C4-2B (cell line): ENCODE measurements around the gene MSL3B.

ENCODE experiments used
- H3K27ac ChIP-seq: fragments of 450-650 bp; 2 replicates; pipeline ENCODE4 v1.5.1; 2017
- ZFX ChIP-seq: fragments of 450-650 bp; IDR thresholded peaks from 2 replicates; pipeline ENCODE4 v1.6.1; 2017
- TF ChIP-seq, protein P1 (sequence below): fragments of 450-650 bp; conservative IDR thresholded peaks from 2 replicates; pipeline ENCODE4 v1.5.1; 2017; ENCODE audit warnings: mild to moderate bottlenecking

Gene MSL3B

DNA sequence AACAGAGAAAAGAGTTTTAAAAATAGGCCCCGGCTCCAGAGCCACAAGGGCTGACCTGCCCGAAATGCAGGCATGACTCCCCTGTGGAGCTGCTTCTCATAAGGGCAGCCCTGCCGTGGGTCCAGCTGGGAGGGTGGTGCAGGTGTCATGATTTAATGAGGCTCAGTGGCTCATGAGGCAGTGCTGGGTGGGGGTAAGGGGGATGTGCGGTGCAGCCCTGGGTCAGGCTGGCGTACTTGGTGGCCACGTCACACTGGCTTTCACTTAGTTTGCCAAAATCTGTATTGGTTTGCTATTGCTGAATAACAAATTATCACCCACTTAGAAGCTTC, 47.4 kb downstream of the MSL3B start:
- no peak overlapping the region for H3K27ac ChIP-seq
- TF ChIP-seq, protein P1, sequence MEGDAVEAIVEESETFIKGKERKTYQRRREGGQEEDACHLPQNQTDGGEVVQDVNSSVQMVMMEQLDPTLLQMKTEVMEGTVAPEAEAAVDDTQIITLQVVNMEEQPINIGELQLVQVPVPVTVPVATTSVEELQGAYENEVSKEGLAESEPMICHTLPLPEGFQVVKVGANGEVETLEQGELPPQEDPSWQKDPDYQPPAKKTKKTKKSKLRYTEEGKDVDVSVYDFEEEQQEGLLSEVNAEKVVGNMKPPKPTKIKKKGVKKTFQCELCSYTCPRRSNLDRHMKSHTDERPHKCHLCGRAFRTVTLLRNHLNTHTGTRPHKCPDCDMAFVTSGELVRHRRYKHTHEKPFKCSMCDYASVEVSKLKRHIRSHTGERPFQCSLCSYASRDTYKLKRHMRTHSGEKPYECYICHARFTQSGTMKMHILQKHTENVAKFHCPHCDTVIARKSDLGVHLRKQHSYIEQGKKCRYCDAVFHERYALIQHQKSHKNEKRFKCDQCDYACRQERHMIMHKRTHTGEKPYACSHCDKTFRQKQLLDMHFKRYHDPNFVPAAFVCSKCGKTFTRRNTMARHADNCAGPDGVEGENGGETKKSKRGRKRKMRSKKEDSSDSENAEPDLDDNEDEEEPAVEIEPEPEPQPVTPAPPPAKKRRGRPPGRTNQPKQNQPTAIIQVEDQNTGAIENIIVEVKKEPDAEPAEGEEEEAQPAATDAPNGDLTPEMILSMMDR = no peak
- TF ChIP-seq ZFX = no peak

DNA sequence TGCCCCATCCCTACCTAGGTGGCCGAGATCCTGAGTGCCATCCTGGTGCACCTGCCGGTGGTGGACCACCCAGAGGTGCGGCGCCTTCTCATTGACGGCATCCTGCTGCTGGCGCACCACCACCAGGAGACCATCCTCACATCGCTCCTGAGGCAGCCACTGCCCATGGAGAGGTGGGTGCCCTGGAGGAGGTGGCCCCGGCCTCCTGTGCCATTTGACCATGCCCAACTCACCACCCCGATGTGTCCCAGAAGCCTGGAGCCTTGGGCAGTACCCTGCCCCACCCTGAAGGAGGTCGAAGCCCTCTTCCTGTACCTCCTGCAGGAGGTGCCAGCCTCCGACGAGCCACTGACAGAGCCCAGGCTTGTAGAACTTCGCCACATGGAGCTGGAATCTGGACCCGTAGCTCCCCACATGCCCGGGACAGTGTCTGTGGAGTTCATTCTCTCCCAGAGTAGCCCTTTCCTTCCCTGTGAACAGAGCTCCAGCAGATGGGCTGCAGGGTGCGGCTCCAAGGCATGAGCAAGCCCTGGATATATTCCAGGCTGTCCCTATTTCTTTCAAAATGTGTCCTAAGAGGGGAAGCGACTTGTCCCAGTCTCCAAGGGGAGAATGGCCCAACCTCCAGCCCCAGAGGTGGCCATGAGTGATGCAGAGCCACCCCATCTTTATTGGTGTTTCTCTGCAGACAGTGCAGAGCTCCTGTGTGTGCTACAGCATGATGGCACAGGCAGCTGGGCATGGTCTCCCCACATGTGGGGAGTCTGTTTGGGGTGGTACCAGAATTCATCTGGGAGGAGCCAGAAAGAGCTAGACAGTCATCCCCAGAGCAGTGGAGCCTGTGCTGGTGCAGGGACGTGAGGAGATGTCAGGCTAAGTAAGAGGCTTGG, 48.1 kb downstream of the MSL3B start:
- TF ChIP-seq ZFX = no peak
- TF ChIP-seq, protein P1 = no peak
- no peak overlapping the region for H3K27ac ChIP-seq

DNA sequence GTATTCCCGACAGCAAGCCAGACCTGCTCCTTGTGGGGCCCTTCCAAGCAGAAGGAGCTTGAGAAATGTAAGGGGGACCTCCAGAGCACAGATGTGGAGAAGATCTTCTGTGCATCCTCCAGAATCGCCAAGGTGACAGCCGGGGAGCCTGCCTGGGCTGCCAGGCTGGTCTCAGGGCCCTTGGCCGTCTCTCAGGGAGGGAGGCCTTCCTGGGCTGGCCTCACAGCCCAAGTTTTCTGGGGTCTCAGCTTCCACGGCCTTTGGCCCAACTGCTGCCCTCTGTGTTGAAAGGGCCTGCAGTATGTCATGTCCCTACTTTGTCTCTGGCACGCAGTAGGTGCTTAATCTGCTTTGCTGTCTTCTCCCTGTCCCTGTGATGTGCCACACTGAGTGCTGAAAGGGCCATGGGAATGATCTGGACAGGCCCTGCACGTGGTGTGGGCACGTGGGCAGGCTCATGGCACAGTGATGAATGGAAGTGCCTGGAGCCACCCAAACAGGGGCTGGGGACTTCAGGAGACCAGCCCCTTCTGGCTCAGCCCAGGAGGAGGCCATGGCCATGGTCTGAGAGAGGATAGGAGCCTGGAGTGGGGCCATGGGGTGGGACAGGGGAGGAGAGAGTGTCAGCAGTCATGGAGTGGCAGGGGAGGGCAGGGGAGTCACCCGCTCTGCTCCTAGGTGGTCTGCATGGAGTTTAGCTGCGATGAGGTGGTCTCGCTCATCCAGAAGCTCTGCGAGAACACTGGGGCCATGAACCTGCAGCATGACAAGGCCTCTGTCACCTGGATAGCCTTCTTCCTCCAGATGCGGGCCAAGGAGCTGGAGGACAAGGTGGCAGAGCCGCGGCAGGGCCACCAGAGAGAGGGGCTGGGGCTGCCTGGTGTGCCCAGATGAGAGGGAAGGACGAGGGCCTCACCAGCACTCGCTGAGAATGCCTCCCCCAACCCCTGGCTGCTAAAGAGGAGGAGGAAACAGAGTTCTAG, 49.3 kb downstream of the MSL3B start:
- H3K27ac ChIP-seq = no peak overlapping the region
- no peak for TF ChIP-seq ZFX
- TF ChIP-seq, protein P1 = no peak

DNA sequence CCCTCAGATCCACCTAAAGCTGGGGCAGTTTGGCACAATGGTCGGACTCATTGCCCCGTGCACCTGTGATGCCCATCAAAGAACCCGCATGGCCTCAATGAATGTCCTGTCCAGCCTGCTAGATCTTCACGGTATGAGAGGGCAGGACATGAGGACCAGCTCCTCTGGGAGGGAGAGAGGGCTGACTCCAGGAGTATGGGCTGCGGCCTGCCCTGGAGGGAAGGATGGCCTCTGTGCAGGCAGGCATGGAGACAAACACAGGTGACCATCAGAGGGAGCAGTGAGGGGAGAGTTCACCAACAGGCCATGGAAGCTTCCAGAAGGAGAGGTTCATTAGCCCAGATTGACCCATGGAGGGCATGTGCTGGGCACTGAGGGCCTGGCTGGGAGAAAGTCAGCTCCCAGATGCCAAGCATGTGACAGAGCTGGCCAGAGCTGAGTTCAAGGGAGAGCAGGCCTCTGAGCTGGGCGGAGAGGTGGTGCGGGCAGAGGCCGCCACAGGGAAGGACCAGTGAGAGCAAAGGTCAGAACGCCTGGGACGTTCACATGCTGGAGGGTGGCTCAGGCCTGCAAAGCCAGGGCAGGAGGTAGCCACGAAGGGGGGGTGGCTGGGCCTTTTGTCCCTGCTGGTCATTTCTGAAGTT, 50.1 kb downstream of the MSL3B start:
- TF ChIP-seq ZFX = no peak
- TF ChIP-seq, protein P1 = no peak
- H3K27ac ChIP-seq = no peak overlapping the region

DNA sequence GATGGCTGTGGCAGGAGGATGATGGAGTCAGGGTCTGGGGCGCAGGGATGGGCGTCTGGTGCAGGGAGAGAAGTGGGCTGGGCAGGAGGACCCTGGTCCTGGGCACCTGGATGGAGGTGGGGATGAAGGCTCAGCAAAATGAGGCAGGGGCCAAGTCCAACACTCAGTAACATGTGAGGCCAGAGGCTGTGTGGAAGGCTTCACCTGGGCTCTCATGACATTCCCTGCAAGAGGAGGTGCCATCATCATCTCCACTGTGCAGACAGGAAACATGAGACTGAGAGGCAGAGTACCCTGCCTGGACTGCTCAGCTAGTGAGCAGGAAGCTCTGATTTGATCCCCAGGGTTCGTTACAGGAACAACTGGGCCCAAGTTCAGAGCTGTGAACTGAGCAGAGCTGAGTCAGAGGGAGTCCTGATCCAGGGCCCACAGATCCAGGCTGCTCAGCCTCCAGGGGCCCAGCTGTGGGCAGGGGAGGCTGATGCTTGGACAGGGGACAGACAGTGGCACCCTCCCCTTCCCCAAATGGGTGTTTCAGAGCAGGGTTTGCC, 50.8 kb downstream of the MSL3B start:
- TF ChIP-seq, protein P1 = no peak

DNA sequence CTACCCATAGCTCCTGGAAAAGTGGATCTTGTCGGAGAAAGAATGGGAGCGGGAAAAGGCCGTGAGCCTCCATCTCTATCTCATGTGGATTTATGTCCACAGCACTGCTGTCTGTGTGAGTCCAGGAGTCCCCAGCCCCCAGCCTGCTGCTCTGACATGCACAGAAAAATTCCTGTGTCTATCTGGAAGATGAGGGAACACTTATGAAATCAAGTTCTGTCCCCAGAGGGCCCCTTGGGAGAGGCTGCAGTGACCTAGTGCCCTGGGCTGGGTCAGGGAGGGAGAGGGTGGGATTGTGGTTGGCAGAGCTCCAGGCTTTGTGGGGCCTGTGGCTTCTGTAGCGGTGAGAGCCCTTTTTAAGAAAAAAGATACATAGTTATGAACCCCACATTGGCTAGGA, 51.4 kb downstream of the MSL3B start:
- TF ChIP-seq, protein P1 = no peak
- TF ChIP-seq ZFX = no peak
- H3K27ac ChIP-seq = no peak overlapping the region

More for the DNA sequence above, 50.8 kb downstream of the MSL3B start:
- no peak overlapping the region for H3K27ac ChIP-seq
